ENCODE data around the gene APBA3. TPM values are rescaled to one million over a fixed set of nuclear protein-coding genes. Genes with fewer than 3 reads are reported as not detected.

Gene APBA3
- total RNA-seq, 2 experiments from 2014 or later, result 45.8 to 46.2 TPM

- ChIA-PET CTCF (interaction anchor here (1.3 kb wide), 1 partner anchor 8 kb away, joined by 4 read pairs; no protein-coding TSS in a partner anchor), POLR2A (no interaction called here)
- Mint-ChIP-seq H3K4me3 (peak overlapping the region; percentile 63), H3K36me3 (ENCODE audit: low read depth) (peaks cover 9% of the 10 kb centered on the region), H3K27me3 (peaks cover 2% of the 10 kb centered on the region), H3K27ac (no peak overlapping the region), H3K9me3 (peaks cover 10% of the 10 kb centered on the region), H3K4me1 (peaks cover 42% of the 10 kb centered on the region)
- DNase-seq, result no peak
Observed at GRCh38 chr19:3800996-3801395, 39.5 kb upstream of the APBA3 start.

DNA sequence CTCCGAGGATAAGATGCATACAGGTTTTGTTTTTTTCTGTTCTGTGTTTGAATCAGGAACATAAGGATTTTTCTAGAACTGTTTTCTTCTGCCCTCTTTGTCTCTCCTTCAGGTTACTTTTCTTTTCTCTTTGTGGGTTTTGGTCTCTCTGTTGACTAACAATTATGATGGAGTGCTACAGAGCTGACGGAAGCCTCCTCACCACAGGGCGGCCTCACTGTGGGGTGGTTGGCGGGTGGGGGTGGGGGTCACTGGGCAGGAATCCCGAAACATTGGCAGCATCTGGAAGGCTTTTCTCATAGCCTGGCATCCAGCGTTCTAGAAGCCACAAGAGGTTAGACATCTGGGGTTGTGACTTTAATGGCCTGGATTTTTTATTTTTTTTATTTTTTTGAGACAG is 36.6 kb upstream of the APBA3 start:
- H3K9me3 Mint-ChIP-seq, result peaks cover 10% of the 10 kb centered on the region
- ChIA-PET CTCF (interaction anchor here (0.6 kb wide), 1 partner anchor 11 kb away, joined by 3 read pairs; no protein-coding TSS in a partner anchor), POLR2A (no interaction called here)
- H3K27me3 Mint-ChIP-seq, result peaks cover 2% of the 10 kb centered on the region
- DNase-seq, result peak; percentile 52
- peaks cover 34% of the 10 kb centered on the region for H3K4me1 Mint-ChIP-seq
- peak overlapping the region; percentile 86 for H3K27ac Mint-ChIP-seq
- peaks cover 9% of the 10 kb centered on the region for H3K36me3 Mint-ChIP-seq (ENCODE audit: low read depth)
- peak overlapping the region; percentile 23 for H3K4me3 Mint-ChIP-seq

DNA sequence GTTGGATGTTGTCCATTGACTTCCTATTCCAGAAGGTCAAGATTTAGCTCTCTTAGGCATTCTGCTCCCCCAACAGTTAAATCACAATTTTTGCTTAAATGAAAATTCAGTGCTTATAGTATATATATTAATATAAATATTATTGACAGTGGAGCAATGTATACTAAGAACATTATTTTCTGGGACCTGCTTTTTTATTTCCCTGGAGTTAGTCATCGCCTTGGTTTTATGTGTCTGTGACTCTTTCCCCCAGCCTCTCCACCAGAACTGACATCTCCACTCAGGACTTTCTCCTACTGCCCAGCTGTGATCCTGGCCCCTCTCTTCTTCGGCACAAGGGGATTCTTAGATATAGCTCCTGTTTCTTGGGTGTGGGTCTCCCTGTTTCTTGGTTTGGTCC is 34.9 kb upstream of the APBA3 start:
- no peak for DNase-seq
- Mint-ChIP-seq H3K4me3 (no peak overlapping the region), H3K27ac (no peak overlapping the region), H3K36me3 (ENCODE audit: low read depth) (peaks cover 9% of the 10 kb centered on the region), H3K9me3 (peaks cover 12% of the 10 kb centered on the region), H3K27me3 (peaks cover 2% of the 10 kb centered on the region), H3K4me1 (peaks cover 26% of the 10 kb centered on the region)
- ChIA-PET CTCF (no interaction called here), POLR2A (no interaction called here)

- no peak for DNase-seq
- H3K9me3 Mint-ChIP-seq, result peaks cover 15% of the 10 kb centered on the region
- H3K4me1 Mint-ChIP-seq, result peaks cover 12% of the 10 kb centered on the region
- H3K4me3 Mint-ChIP-seq, result no peak overlapping the region
- POLR2A ChIA-PET, result no interaction called here
- peaks cover 2% of the 10 kb centered on the region for H3K27me3 Mint-ChIP-seq
- peaks cover 9% of the 10 kb centered on the region for H3K36me3 Mint-ChIP-seq (ENCODE audit: low read depth)
- CTCF ChIA-PET, result interaction anchor here (0.6 to 1.2 kb wide), 2 partner anchors 10 to 83 kb away, joined by 3 to 5 read pairs; no protein-coding TSS in a partner anchor
- no peak overlapping the region for H3K27ac Mint-ChIP-seq
Observed at GRCh38 chr19:3793799-3794198, 32.3 kb upstream of the APBA3 start.

DNA sequence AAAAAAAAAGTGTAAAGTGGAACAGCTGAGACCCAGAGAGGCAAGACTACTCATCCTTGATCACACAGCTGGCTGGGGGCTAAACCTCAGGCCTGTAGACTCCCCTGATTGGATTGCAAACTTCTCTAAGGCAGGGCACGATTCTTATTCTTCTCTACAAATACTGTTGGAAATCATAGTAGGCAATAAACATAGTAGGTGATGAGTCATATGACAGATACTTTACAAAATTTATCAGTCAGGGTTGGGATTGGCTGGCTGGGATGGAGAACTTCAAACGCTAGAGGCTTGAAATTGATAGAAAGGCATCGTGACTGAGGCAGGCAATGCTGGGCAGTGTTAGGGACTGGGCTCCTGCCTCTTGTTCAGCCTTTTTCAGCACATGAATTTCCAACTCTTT is 30.6 kb upstream of the APBA3 start:
- H3K4me3 Mint-ChIP-seq, result no peak overlapping the region
- CTCF ChIA-PET, result interaction anchor here (0.8 to 2.1 kb wide), 2 partner anchors 31 to 38 kb away, joined by 3 to 4 read pairs; partner anchors contain the start of gene APBA3
- H3K4me1 Mint-ChIP-seq, result no peaks in the 10 kb centered on the region
- no peak overlapping the region for H3K27ac Mint-ChIP-seq
- POLR2A ChIA-PET, result no interaction called here
- no peak for DNase-seq
- peaks cover 6% of the 10 kb centered on the region for H3K36me3 Mint-ChIP-seq (ENCODE audit: low read depth)
- H3K27me3 Mint-ChIP-seq, result peaks cover 2% of the 10 kb centered on the region
- peaks cover 15% of the 10 kb centered on the region for H3K9me3 Mint-ChIP-seq

DNA sequence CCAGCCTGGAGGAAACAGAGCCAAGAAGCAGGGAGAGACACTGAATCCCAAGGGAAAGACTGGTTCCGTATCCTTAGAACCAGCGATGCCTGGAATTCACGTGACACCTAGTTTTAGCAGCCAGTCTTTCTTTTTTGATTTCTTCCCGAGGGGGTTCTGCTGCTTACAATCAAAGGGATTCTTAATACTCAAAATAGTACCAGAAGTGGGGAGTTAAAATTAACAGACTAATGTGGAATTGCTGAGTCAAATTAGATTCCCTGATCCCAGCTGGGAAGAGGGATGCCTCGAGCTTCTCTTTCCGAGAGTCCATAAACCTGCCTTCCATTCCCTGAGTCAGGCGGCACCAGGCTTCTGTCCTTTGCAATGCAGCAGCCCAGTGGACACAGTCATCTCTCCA is 29.4 kb upstream of the APBA3 start:
- Mint-ChIP-seq H3K27me3 (peaks cover 5% of the 10 kb centered on the region), H3K36me3 (ENCODE audit: low read depth) (no peaks in the 10 kb centered on the region), H3K27ac (no peak overlapping the region), H3K4me3 (no peak overlapping the region), H3K9me3 (peaks cover 5% of the 10 kb centered on the region), H3K4me1 (no peaks in the 10 kb centered on the region)
- ChIA-PET CTCF (interaction anchor here (1.1 to 2.1 kb wide), 3 partner anchors 21 to 39 kb away, joined by 4 to 6 read pairs (median 4); partner anchors contain the start of gene MRPL54), POLR2A (no interaction called here)
- DNase-seq, result no peak

DNA sequence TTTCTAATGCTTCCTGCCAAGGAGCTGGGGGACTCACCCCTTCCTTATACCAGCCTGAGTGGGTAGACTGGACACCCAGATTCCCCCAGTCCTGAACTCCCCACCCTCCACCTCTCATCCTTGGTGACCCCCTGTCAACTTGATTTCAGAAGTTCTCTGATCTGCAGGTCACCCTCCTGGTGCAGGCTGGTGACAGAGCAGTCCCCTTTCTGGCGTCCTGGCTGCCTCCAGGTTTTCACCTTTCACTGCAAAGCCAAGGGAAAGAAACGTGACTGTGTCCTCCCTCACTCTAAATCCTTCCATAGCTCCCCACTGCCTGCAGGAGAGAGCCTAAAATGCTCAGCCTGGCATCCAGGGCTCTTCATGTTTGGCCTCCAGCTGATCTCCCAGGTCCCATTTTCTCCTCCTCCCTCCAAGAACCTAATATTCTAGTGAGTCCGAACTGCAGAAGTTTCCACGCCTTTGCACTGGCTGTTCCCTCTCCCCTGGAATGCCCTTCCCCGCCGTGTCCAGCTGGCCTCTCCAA is 28.8 kb upstream of the APBA3 start:
- no peak for DNase-seq
- Mint-ChIP-seq H3K4me1 (peaks cover 2% of the 10 kb centered on the region), H3K27ac (no peak overlapping the region), H3K27me3 (peaks cover 5% of the 10 kb centered on the region), H3K9me3 (peaks cover 5% of the 10 kb centered on the region), H3K36me3 (ENCODE audit: low read depth) (no peaks in the 10 kb centered on the region), H3K4me3 (no peak overlapping the region)
- POLR2A ChIA-PET, result interaction anchor here (0.6 kb wide), 1 partner anchor 33 kb away, joined by 3 read pairs; no protein-coding TSS in a partner anchor
- CTCF ChIA-PET, result interaction anchor here (1.1 to 2.1 kb wide), 4 partner anchors 22 to 40 kb away, joined by 4 to 7 read pairs (median 5); partner anchors contain the start of gene MRPL54

DNA sequence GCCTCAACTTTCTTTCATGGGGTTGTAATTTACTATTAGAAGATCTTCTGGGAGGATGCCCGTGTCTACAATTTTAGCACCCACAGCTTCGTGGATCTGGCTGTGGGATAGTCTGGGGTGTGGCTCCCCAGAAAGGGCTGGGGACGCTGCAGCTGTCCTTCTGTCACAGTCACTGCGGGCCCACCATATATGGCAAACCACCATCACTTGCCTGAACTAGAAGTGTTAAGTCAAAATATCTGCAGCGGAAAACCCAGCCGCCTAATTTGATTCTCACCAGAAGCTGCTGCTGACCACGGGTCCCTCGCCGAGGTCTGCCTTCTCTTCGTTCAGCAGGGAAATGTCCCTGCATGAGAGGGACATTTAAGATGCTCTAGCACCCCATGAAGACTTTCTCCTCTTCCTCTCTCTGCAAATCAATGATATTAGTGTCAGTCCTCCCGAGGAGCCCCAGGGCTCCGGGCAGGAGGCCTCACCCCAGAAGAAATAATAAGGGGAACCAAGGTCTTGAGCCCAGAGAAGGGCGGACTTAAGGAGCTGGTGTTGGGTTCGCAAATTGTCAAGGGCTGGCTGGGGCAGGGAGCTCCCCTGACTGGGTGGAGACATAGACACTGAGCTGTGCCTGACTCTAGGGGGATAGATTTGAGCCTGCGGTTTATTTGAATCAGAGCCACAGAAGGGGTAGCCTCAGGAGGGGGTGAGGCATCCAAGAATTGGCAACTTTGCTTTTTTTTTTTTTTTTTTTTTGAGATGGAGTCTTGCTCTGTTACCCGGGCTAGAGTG is 27.7 kb upstream of the APBA3 start:
- H3K27me3 Mint-ChIP-seq, result peaks cover 5% of the 10 kb centered on the region
- no peak overlapping the region for H3K4me3 Mint-ChIP-seq
- peaks cover 12% of the 10 kb centered on the region for H3K4me1 Mint-ChIP-seq
- CTCF ChIA-PET, result interaction anchor here (2.1 kb wide), 1 partner anchor 32 kb away, joined by 7 read pairs; no protein-coding TSS in a partner anchor
- H3K27ac Mint-ChIP-seq, result no peak overlapping the region
- POLR2A ChIA-PET, result no interaction called here
- no peak for DNase-seq
- no peaks in the 10 kb centered on the region for H3K36me3 Mint-ChIP-seq (ENCODE audit: low read depth)
- peaks cover 5% of the 10 kb centered on the region for H3K9me3 Mint-ChIP-seq

- POLR2A ChIA-PET, result no interaction called here
- Mint-ChIP-seq H3K27ac (peak within 1 kb of the TSS; percentile 46), H3K36me3 (ENCODE audit: low read depth) (peaks cover 20% of the 10 kb centered on the region), H3K9me3 (peaks cover 17% of the 10 kb centered on the region), H3K27me3 (peaks cover 5% of the 10 kb centered on the region), H3K4me1 (peaks cover 17% of the 10 kb centered on the region), H3K4me3 (peak within 1 kb of the TSS; percentile 73)
- CTCF ChIA-PET, result interaction anchor here (1.0 kb wide), 1 partner anchor 23 kb away, joined by 3 read pairs; the partner anchor contains the start of gene MRPL54
- no peak for DNase-seq
Observed at GRCh38 chr19:3785938-3786824, 24.7 kb upstream of the APBA3 start, which contains the start of gene MATK. Gene MATK, minus strand, starts transcription at chr19:3786381. Its CDS starts 1,246 bp downstream, at chr19:3785135.

GRCh38 chr19:3785451-3785937 is 24.0 kb upstream of the APBA3 start:
- POLR2A ChIA-PET, result no interaction called here
- Mint-ChIP-seq H3K4me3 (peak overlapping the region; percentile 73), H3K9me3 (peaks cover 19% of the 10 kb centered on the region), H3K36me3 (ENCODE audit: low read depth) (peaks cover 25% of the 10 kb centered on the region), H3K4me1 (peaks cover 21% of the 10 kb centered on the region), H3K27ac (peak overlapping the region; percentile 6), H3K27me3 (peaks cover 5% of the 10 kb centered on the region)
- peak; percentile 17 for DNase-seq
- CTCF ChIA-PET, result interaction anchor here (0.6 kb wide), 1 partner anchor 1823 kb away, joined by 3 read pairs; no protein-coding TSS in a partner anchor

- H3K27ac Mint-ChIP-seq, result no peak overlapping the region
- peaks cover 21% of the 10 kb centered on the region for H3K4me1 Mint-ChIP-seq
- CTCF ChIA-PET, result interaction anchor here (0.6 to 2.4 kb wide), 4 partner anchors 15 to 1824 kb away, joined by 3 to 10 read pairs (median 3); partner anchors contain the start of gene MRPL54
Observed at GRCh38 chr19:3784607-3785450, 23.3 kb upstream of the APBA3 start.

More at GRCh38 chr19:3784607-3785450, 23.3 kb upstream of the APBA3 start:
- H3K4me3 Mint-ChIP-seq, result peak overlapping the region; percentile 73
- POLR2A ChIA-PET, result no interaction called here
- peaks cover 5% of the 10 kb centered on the region for H3K27me3 Mint-ChIP-seq
- DNase-seq, result no peak
- H3K36me3 Mint-ChIP-seq (ENCODE audit: low read depth), result peaks cover 25% of the 10 kb centered on the region
- peaks cover 19% of the 10 kb centered on the region for H3K9me3 Mint-ChIP-seq

Data from activated CD4-positive, alpha-beta T cell treated with anti-CD3 and anti-CD28 coated beads, Interleukin-2, amount 10 ng/mL, durations not matched to agents 7 days and 5 days (primary cell).